ENCODE measurements around the gene RBMS1. TPM values are rescaled to one million over a fixed set of nuclear protein-coding genes. Genes with fewer than 3 reads are reported as not detected.
A peak's percentile ranks its signal among the peaks of the same experiment; 100 is the strongest.

The RBMS1 gene
- total and polyA plus RNA-seq, 3 donors from 2014 or later = 26.8 to 34.7 (median 30.0) TPM

DNA sequence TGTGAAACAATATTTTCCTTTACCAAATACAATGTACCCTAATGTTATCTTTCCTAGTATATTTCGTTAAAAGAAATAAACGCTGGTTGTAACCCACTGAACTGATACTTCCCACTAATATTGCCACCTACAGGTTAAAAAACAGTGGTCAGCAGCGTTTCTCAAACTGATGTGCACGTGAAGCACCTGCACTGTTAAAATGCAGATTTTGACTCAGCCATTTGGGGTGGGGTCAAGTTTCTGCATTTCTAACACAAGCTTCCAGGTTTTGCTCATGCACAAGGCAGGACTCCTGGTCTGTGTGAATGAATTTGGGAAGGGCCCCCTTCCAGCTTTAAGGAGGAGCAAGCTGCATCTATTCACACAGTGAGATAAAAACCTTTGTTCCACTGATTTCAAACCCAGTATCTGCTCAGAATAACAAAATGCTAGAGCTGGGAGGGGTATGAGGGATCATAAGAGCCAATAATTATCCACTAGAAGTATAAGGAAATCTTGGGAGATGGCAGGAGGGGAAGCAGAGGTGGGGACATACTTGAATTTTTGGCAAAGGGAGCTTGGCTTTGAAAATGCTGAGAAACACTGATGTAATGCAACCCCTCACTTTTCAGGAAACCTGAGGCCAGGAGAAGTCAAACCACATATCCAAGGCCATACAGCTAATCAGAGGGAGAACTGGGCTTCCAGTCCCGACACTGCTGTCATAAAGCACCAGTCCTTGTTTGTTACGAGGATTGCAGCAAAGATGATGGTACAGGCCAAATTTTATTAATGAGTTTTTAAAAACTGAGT lies 116.2 kb downstream of the RBMS1 start:
- intact Hi-C loops (cut with DNase I; ENCODE audit: low total_unique reads) = no loop called here
- no peak for DNase-seq
- no peak for TF ChIP-seq POLR2A (IDR thresholded peaks at IDR 0.05)
- TF ChIP-seq, protein P1, sequence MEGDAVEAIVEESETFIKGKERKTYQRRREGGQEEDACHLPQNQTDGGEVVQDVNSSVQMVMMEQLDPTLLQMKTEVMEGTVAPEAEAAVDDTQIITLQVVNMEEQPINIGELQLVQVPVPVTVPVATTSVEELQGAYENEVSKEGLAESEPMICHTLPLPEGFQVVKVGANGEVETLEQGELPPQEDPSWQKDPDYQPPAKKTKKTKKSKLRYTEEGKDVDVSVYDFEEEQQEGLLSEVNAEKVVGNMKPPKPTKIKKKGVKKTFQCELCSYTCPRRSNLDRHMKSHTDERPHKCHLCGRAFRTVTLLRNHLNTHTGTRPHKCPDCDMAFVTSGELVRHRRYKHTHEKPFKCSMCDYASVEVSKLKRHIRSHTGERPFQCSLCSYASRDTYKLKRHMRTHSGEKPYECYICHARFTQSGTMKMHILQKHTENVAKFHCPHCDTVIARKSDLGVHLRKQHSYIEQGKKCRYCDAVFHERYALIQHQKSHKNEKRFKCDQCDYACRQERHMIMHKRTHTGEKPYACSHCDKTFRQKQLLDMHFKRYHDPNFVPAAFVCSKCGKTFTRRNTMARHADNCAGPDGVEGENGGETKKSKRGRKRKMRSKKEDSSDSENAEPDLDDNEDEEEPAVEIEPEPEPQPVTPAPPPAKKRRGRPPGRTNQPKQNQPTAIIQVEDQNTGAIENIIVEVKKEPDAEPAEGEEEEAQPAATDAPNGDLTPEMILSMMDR (IDR thresholded peaks at IDR 0.05) = no peak
- Histone ChIP-seq H3K27ac (no peak overlapping the region), H3K4me1 (peaks cover 59% of the 10 kb centered on the region), H3K36me3 (ENCODE audit: low read depth, missing control alignments) (no peaks in the 10 kb centered on the region), H3K27me3 (no peaks in the 10 kb centered on the region), H3K9me3 (no peaks in the 10 kb centered on the region), H3K4me3 (no peak overlapping the region)
- WGBS, 2 donors = 41 to 45% methylated on average over 6 of the region's 6 CpGs

DNA sequence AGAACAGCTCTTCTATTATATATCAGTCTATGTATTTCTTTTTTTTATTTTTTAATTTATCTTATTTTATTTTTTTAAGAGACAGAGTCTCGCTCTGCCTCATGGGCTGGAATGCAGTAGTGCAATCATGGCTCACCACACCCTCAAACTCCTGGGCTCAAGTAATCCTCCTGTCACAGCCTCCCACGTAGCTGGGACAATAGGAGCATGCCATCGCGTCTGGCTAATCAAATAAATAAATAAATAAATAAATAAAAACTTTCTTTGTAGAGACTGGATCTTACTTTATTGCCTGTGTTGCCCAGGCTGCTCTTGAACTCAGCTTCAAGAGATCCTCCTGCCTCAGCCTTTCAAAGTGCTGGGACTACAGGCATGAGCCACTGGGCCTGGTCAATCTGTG lies 117.0 kb downstream of the RBMS1 start:
- Histone ChIP-seq H3K4me1 (peaks cover 59% of the 10 kb centered on the region), H3K36me3 (ENCODE audit: low read depth, missing control alignments) (no peaks in the 10 kb centered on the region), H3K27me3 (no peaks in the 10 kb centered on the region), H3K9me3 (no peaks in the 10 kb centered on the region), H3K4me3 (no peak overlapping the region), H3K27ac (peak overlapping the region in 1 of 2 donors; percentile 38)
- intact Hi-C loops (cut with DNase I; ENCODE audit: low total_unique reads) = no loop called here
- WGBS, 2 donors = 40 to 43% methylated on average over 4 of the region's 4 CpGs
- DNase-seq = no peak
- no peak for TF ChIP-seq POLR2A (IDR thresholded peaks at IDR 0.05)
- TF ChIP-seq, protein P1 (IDR thresholded peaks at IDR 0.05) = no peak

DNA sequence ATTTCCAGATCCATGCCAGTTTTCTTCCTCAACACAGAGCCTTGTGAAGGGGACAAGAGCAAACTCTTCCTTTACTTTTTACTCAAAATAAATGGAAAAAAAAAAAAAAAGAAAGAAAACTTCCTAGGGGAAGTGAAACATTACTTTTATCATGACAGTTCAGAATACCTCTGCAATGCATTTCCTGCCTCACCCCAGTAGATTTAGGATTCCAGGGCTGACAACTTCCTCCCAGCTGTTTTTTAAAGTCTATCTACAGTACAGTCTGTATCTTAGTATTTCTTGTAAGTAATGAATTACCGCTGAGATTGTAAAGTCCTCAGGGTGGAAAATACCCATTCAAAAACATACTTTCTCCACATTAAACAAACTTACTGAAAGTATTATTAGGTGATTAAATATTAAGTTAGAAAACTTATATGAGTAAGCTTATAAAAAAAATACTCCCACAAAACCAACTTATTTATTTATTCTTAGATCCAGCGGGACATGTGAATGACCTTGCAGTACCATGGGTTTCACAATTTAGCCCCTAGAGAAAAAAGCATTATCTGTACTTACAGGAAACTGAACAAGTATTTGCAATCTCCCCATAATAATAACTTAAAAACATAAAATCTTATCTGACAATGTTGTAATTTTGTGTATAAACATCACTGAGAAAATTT lies 117.7 kb downstream of the RBMS1 start:
- Histone ChIP-seq H3K4me3 (no peak overlapping the region), H3K4me1 (peaks cover 56% of the 10 kb centered on the region), H3K27me3 (no peaks in the 10 kb centered on the region), H3K36me3 (ENCODE audit: low read depth, missing control alignments) (no peaks in the 10 kb centered on the region), H3K27ac (peak overlapping the region in 1 of 2 donors; percentile 38), H3K9me3 (no peaks in the 10 kb centered on the region)
- intact Hi-C loops (cut with DNase I; ENCODE audit: low total_unique reads) = no loop called here
- TF ChIP-seq POLR2A (IDR thresholded peaks at IDR 0.05) = no peak
- TF ChIP-seq, protein P1 (IDR thresholded peaks at IDR 0.05) = no peak
- no peak for DNase-seq
- 27 to 29% methylated on average over 2 of the region's 2 CpGs for WGBS, 2 donors

DNA sequence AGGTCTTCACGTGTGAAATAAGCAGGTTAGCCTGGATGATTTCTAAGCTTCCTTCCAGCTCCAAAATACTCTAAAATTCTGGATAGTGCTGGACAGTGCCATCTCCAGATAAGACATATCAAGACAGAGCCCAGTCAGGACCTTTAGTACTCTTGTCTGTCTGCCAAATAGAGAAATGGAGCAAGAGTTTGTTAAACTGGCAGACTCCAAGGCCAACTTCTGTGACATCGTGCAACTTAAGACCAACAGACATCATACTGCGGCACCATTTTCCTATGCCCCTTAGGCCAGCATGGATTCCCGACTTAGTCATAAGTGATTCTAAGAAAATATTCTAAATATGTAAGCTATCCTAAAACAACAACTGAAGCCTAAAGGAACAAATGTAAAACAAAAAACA lies 118.6 kb downstream of the RBMS1 start:
- DNase-seq = no peak
- Histone ChIP-seq H3K27me3 (no peaks in the 10 kb centered on the region), H3K27ac (no peak overlapping the region), H3K4me1 (peaks cover 50% of the 10 kb centered on the region), H3K36me3 (ENCODE audit: low read depth, missing control alignments) (no peaks in the 10 kb centered on the region), H3K4me3 (no peak overlapping the region), H3K9me3 (no peaks in the 10 kb centered on the region)
- WGBS, 2 donors = 52 to 55% methylated on average over 4 of the region's 4 CpGs
- intact Hi-C loops (cut with DNase I; ENCODE audit: low total_unique reads) = no loop called here
- no peak for TF ChIP-seq POLR2A (IDR thresholded peaks at IDR 0.05)
- TF ChIP-seq, protein P1 (IDR thresholded peaks at IDR 0.05) = no peak
